ENCODE data around the gene BZW1.

The BZW1 gene

DNA sequence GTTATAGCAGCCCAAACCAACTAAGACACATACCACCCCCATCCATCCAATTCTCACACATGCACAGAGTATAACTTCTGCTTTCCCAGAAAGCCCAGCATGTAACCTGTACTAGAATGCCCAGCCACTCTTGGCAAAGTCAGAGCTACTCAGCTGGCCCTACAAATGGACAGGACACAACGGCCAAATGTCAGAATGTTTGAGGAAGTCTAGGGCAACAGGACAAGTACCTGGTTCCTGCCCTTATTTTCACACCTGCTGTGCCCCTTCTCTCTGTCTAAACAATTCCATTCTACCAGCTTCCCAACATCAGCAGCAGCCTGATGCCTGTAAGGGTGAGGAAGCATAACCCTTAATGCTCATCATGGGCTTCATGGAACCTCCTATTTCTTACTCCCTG is 15.1 kb upstream of the BZW1 start:
- TF ChIP-seq ZBTB7A (IDR thresholded peaks at IDR 0.05; ENCODE audit: low read depth) (no peak), NFIC (IDR thresholded peaks at IDR 0.05) (no peak), FOXM1 (IDR thresholded peaks at IDR 0.05; ENCODE audit: borderline replicate concordance, low read depth) (no peak), TCF12 (IDR thresholded peaks at IDR 0.05; ENCODE audit: low read depth) (no peak), YY1 (IDR thresholded peaks at IDR 0.05; ENCODE audit: low read depth) (no peak), RAD21 (IDR thresholded peaks at IDR 0.05; ENCODE audit: low read depth) (no peak), TEAD4 (IDR thresholded peaks at IDR 0.05) (no peak), CREB1 (IDR thresholded peaks at IDR 0.05; ENCODE audit: low read depth) (no peak), CEBPB (IDR thresholded peaks at IDR 0.05) (no peak), EGR1 (IDR thresholded peaks at IDR 0.05) (no peak), TAF1 (IDR thresholded peaks at IDR 0.05; ENCODE audit: low read depth) (no peak), EP300 (IDR thresholded peaks at IDR 0.05; ENCODE audit: borderline replicate concordance) (no peak)
- TF ChIP-seq, protein P1, sequence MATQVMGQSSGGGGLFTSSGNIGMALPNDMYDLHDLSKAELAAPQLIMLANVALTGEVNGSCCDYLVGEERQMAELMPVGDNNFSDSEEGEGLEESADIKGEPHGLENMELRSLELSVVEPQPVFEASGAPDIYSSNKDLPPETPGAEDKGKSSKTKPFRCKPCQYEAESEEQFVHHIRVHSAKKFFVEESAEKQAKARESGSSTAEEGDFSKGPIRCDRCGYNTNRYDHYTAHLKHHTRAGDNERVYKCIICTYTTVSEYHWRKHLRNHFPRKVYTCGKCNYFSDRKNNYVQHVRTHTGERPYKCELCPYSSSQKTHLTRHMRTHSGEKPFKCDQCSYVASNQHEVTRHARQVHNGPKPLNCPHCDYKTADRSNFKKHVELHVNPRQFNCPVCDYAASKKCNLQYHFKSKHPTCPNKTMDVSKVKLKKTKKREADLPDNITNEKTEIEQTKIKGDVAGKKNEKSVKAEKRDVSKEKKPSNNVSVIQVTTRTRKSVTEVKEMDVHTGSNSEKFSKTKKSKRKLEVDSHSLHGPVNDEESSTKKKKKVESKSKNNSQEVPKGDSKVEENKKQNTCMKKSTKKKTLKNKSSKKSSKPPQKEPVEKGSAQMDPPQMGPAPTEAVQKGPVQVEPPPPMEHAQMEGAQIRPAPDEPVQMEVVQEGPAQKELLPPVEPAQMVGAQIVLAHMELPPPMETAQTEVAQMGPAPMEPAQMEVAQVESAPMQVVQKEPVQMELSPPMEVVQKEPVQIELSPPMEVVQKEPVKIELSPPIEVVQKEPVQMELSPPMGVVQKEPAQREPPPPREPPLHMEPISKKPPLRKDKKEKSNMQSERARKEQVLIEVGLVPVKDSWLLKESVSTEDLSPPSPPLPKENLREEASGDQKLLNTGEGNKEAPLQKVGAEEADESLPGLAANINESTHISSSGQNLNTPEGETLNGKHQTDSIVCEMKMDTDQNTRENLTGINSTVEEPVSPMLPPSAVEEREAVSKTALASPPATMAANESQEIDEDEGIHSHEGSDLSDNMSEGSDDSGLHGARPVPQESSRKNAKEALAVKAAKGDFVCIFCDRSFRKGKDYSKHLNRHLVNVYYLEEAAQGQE (IDR thresholded peaks at IDR 0.05; ENCODE audit: low read depth) = no peak
- TF ChIP-seq, protein P2, sequence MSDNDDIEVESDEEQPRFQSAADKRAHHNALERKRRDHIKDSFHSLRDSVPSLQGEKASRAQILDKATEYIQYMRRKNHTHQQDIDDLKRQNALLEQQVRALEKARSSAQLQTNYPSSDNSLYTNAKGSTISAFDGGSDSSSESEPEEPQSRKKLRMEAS (IDR thresholded peaks at IDR 0.05) = no peak
- TF ChIP-seq, protein P3, sequence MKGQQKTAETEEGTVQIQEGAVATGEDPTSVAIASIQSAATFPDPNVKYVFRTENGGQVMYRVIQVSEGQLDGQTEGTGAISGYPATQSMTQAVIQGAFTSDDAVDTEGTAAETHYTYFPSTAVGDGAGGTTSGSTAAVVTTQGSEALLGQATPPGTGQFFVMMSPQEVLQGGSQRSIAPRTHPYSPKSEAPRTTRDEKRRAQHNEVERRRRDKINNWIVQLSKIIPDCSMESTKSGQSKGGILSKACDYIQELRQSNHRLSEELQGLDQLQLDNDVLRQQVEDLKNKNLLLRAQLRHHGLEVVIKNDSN (IDR thresholded peaks at IDR 0.05) = no peak

DNA sequence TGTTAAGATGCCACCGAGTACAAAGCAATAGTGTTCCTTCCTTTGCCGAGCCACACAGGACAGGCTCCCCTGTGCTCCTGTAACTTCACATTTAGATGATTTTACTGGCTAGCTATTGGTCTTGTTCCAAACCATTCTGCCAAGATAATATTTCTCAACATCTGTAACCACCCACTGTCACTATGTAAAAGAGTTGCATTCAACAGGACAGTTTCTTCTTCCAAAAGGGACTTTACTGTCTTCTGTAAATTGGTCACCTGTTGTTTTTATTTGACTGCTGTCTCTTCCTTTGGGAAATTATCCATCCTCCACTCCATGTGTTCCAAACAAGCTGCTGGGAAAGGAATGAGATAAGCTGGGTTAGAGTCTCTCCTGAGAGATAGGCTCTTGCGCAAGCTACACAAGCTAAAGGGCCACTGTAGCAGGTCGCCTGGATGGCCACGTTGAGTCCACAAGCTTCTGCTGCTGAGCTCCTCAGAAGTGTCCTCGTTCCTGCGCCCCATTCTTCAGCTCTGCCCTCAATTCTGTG is 14.4 kb upstream of the BZW1 start:
- TF ChIP-seq CEBPB (IDR thresholded peaks at IDR 0.05) = peak; percentile 72
- no peak for TF ChIP-seq EP300 (IDR thresholded peaks at IDR 0.05; ENCODE audit: borderline replicate concordance)

DNA sequence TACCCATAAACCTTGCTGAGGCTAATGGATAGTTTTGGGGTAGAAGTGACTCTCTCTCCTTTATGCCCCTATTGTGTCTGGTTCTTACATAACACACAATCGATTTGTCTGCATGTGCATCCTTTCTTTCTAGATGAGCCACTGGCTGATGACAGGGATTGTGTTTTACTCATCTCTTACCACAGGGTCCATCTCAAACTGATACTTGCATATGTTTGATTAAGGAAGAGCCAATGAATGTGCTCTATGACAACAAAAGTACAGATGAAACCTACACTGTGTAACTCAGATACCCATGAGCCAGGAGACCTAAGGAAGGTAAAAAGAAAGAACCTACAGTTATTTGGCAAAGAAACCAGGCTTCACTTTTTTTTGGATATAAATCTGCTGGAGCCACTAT is 13.2 kb upstream of the BZW1 start:
- TF ChIP-seq, protein P1 (IDR thresholded peaks at IDR 0.05; ENCODE audit: low read depth) = no peak
- TF ChIP-seq RAD21 (IDR thresholded peaks at IDR 0.05; ENCODE audit: low read depth) (no peak), TAF1 (IDR thresholded peaks at IDR 0.05; ENCODE audit: low read depth) (no peak), EP300 (IDR thresholded peaks at IDR 0.05; ENCODE audit: borderline replicate concordance) (no peak), NFIC (IDR thresholded peaks at IDR 0.05) (no peak), CREB1 (IDR thresholded peaks at IDR 0.05; ENCODE audit: low read depth) (no peak), CEBPB (IDR thresholded peaks at IDR 0.05) (no peak), TEAD4 (IDR thresholded peaks at IDR 0.05) (no peak), FOXM1 (IDR thresholded peaks at IDR 0.05; ENCODE audit: borderline replicate concordance, low read depth) (no peak), YY1 (IDR thresholded peaks at IDR 0.05; ENCODE audit: low read depth) (no peak), EGR1 (IDR thresholded peaks at IDR 0.05) (no peak)

DNA sequence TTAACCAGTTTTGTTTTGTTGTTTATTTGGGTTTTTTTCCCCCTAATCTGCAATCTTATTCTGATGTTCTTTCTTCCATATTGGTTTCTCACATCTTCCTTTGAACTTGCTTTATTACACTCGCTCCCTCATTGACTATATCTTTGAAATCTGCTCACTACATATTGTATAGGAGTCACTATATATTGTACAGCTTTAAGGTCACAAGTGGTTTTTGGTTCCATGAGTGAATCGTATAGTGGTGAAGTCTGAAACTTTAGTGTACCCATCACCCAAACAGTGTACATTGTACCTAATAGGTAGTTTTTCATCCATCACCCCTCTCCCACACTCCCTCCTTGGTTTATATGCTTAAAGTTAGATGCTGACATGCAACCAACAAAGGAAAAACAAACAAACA is 11.3 kb upstream of the BZW1 start:
- TF ChIP-seq CEBPB (IDR thresholded peaks at IDR 0.05) = no peak
- TF ChIP-seq TEAD4 (IDR thresholded peaks at IDR 0.05) = no peak
- TF ChIP-seq EP300 (IDR thresholded peaks at IDR 0.05; ENCODE audit: borderline replicate concordance) = no peak
- TF ChIP-seq, protein P2 (IDR thresholded peaks at IDR 0.05) = no peak
- no peak for TF ChIP-seq RAD21 (IDR thresholded peaks at IDR 0.05; ENCODE audit: low read depth)
- TF ChIP-seq YY1 (IDR thresholded peaks at IDR 0.05; ENCODE audit: low read depth) = no peak
- no peak for TF ChIP-seq TCF12 (IDR thresholded peaks at IDR 0.05; ENCODE audit: low read depth)
- no peak for TF ChIP-seq CREB1 (IDR thresholded peaks at IDR 0.05; ENCODE audit: low read depth)

DNA sequence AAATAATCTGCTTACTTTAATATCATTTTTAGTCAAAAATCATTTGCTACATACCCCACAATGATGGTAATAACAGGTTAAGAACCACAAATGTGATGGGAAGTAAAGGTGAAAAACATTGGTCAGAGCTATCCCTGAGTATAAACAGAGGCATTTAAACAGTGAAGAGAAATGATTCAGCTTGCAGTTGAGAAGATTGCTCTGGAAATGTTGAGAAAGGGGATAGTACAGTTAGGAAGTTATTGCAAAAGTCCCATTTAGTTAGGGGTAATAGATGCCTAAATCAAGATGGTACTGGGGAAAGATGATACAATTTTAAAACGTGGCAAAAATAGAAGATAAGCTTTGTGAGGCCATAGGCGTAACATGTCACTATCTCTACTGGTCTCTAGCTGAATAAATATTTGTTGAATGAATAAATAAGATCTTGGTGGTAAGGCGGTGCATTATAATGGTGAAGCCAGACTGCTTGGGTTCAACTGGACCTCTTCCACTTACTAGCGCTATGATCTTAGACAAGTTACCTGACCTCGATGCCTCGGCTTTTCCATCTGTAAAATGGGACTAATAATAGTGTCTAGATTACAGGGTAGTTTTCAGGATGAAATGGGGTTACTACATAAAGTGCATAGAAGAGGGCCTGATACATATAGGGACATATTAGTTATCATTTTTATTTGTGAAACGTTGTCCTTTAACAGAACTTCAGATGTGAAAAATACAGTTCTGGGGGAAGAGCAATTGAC is 2.0 kb upstream of the BZW1 start:
- TF ChIP-seq TAF1 (IDR thresholded peaks at IDR 0.05; ENCODE audit: low read depth) = no peak
- TF ChIP-seq CEBPB (IDR thresholded peaks at IDR 0.05) = no peak
- TF ChIP-seq, protein P1 (IDR thresholded peaks at IDR 0.05; ENCODE audit: low read depth) = no peak
- TF ChIP-seq, protein P2 (IDR thresholded peaks at IDR 0.05) = no peak
- TF ChIP-seq RAD21 (IDR thresholded peaks at IDR 0.05; ENCODE audit: low read depth) = no peak
- no peak for TF ChIP-seq FOXM1 (IDR thresholded peaks at IDR 0.05; ENCODE audit: borderline replicate concordance, low read depth)

All from Ishikawa (cell line).